Gastroesophageal sphincter (tissue), 3 donors: ENCODE measurements around the gene PCGF3.

Source experiments
- EP300 ChIP-seq: sonication (generic); formaldehyde crosslinking; IDR thresholded peaks from one replicate; pipeline ENCODE4 v1.6.1; 2017; ENCODE audit warnings: antibody characterized with exemption, mild to moderate bottlenecking
- POLR2A ChIP-seq, 2 donors: fragments of 450-650 bp; IDR thresholded peaks; one replicate each; pipeline ENCODE4 v1.6.1; 2017; ENCODE audit warnings: antibody characterized with exemption in 2 of 2, mild to moderate bottlenecking in 2 of 2, moderate library complexity in 1 of 2
- POLR2AphosphoS5 ChIP-seq: sonication (generic); formaldehyde crosslinking; IDR thresholded peaks from one replicate; pipeline ENCODE4 v1.6.1; 2017; ENCODE audit warnings: antibody characterized with exemption
- TF ChIP-seq, protein P1 (sequence below), 4 experiments: fragments of 200-600 bp in 2 of 4; fragments of 450-650 bp in 2 of 4; sonication (generic) in 1 of 4; IDR thresholded peaks; one replicate each; pipeline ENCODE4 v1.5.1; 2017 to 2019; ENCODE audit warnings: antibody characterized with exemption in 4 of 4, mild to moderate bottlenecking in 2 of 4, moderate library complexity in 2 of 4

DNA sequence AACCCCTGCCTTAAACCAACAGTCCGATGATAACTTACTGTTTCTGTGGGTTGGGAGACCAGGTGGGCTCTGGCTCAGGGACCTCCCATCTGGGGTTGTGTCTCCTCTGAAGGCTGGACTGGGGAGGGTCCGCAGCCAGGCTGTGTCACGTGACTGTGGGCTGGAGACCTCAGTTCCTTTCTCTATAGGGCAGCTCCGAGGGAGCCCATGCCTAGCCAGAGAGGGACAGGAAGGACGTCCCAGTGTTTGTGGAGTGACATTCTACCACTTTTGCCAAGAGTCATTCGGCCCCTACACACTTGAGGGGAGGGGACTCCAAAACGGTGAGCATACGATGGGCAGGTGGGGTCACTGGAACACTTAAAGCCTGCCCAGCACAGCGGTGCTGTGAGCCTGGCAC, 4.5 kb downstream of the PCGF3 start:
- TF ChIP-seq POLR2AphosphoS5, result no peak
- TF ChIP-seq, protein P1, sequence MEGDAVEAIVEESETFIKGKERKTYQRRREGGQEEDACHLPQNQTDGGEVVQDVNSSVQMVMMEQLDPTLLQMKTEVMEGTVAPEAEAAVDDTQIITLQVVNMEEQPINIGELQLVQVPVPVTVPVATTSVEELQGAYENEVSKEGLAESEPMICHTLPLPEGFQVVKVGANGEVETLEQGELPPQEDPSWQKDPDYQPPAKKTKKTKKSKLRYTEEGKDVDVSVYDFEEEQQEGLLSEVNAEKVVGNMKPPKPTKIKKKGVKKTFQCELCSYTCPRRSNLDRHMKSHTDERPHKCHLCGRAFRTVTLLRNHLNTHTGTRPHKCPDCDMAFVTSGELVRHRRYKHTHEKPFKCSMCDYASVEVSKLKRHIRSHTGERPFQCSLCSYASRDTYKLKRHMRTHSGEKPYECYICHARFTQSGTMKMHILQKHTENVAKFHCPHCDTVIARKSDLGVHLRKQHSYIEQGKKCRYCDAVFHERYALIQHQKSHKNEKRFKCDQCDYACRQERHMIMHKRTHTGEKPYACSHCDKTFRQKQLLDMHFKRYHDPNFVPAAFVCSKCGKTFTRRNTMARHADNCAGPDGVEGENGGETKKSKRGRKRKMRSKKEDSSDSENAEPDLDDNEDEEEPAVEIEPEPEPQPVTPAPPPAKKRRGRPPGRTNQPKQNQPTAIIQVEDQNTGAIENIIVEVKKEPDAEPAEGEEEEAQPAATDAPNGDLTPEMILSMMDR (IDR thresholded peaks at IDR 0.05), result no peak
- TF ChIP-seq POLR2A (IDR thresholded peaks at IDR 0.05), result no peak
- TF ChIP-seq EP300, result no peak
